ENCODE data around the gene SEPTIN1. TPM values are rescaled to one million over a fixed set of nuclear protein-coding genes. Genes with fewer than 3 reads are reported as not detected.

Gene SEPTIN1, protein sequence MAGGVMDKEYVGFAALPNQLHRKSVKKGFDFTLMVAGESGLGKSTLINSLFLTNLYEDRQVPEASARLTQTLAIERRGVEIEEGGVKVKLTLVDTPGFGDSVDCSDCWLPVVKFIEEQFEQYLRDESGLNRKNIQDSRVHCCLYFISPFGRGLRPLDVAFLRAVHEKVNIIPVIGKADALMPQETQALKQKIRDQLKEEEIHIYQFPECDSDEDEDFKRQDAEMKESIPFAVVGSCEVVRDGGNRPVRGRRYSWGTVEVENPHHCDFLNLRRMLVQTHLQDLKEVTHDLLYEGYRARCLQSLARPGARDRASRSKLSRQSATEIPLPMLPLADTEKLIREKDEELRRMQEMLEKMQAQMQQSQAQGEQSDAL
- 100 to 1,000 TPM; 162 to 163 TPM for total RNA-seq

- Mint-ChIP-seq H3K4me1 (peaks cover 41% of the 10 kb centered on the region), H3K36me3 (peaks cover 39% of the 10 kb centered on the region), H3K9me3 (no peaks in the 10 kb centered on the region), H3K27me3 (peaks cover 3% of the 10 kb centered on the region), H3K4me3 (peak within 1 kb of the TSS; percentile 92), H3K27ac (peak within 1 kb of the TSS; percentile 96)
- DNase-seq: peak; percentile 79
Observed at GRCh38 chr16:30382111-30382881, at the start of gene SEPTIN1. Gene SEPTIN1, minus strand, starts transcription at chr16:30382561. Its CDS starts 19 bp downstream, at chr16:30382542.

- H3K27ac Mint-ChIP-seq: no peak overlapping the region
- no peaks in the 10 kb centered on the region for H3K27me3 Mint-ChIP-seq
- H3K4me3 Mint-ChIP-seq: no peak overlapping the region
- peaks cover 27% of the 10 kb centered on the region for H3K36me3 Mint-ChIP-seq
- peaks cover 25% of the 10 kb centered on the region for H3K4me1 Mint-ChIP-seq
- DNase-seq: no peak
- no peaks in the 10 kb centered on the region for H3K9me3 Mint-ChIP-seq
Observed at GRCh38 chr16:30430428-30430970, 48.1 kb upstream of the SEPTIN1 start.

GRCh38 chr16:30429678-30430427, 47.5 kb upstream of the SEPTIN1 start, which contains the start of gene DCTPP1:
Gene DCTPP1, minus strand, starts transcription at chr16:30430030. Its CDS starts 50 bp downstream, at chr16:30429980.
- Mint-ChIP-seq H3K4me1 (peaks cover 24% of the 10 kb centered on the region), H3K27ac (no peak within 1 kb of the TSS), H3K9me3 (no peaks in the 10 kb centered on the region), H3K36me3 (peaks cover 28% of the 10 kb centered on the region), H3K4me3 (no peak within 1 kb of the TSS), H3K27me3 (no peaks in the 10 kb centered on the region)
- peak; percentile 95 for DNase-seq

GRCh38 chr16:30429418-30429677, 47.0 kb upstream of the SEPTIN1 start:
- H3K36me3 Mint-ChIP-seq: peaks cover 33% of the 10 kb centered on the region

GRCh38 chr16:30428055-30428454, 45.7 kb upstream of the SEPTIN1 start:
- Mint-ChIP-seq H3K27me3 (no peaks in the 10 kb centered on the region), H3K9me3 (no peaks in the 10 kb centered on the region), H3K36me3 (peaks cover 38% of the 10 kb centered on the region), H3K4me3 (no peak overlapping the region), H3K4me1 (peaks cover 20% of the 10 kb centered on the region), H3K27ac (no peak overlapping the region)
- no peak for DNase-seq

More at GRCh38 chr16:30429418-30429677, 47.0 kb upstream of the SEPTIN1 start:
- Mint-ChIP-seq H3K27ac (no peak overlapping the region), H3K4me1 (peaks cover 22% of the 10 kb centered on the region), H3K4me3 (no peak overlapping the region), H3K9me3 (no peaks in the 10 kb centered on the region), H3K27me3 (no peaks in the 10 kb centered on the region)
- no peak for DNase-seq

DNA sequence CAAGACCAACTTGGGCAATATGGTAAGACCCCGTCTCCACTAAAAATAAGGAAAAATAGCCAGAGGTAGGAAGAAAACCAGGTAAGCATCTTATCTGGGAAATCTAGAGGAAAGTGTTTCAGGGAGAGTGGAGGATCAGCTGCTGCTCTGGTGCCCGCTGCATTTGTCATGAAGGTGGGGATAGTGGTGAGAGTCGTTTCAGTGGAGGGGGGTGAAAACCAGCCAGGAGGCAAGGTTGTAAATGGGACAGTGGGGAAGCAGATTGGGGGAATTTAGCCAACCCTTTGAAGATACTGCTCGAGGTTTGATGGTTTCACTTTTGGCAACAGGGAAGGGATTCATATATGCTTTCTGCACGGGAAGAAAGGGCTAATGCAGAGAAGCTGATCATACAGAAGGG, 38.6 kb upstream of the SEPTIN1 start:
- Mint-ChIP-seq H3K9me3 (no peaks in the 10 kb centered on the region), H3K27me3 (no peaks in the 10 kb centered on the region), H3K36me3 (peaks cover 50% of the 10 kb centered on the region), H3K4me3 (no peak overlapping the region), H3K4me1 (peaks cover 32% of the 10 kb centered on the region), H3K27ac (no peak overlapping the region)
- no peak for DNase-seq

DNA sequence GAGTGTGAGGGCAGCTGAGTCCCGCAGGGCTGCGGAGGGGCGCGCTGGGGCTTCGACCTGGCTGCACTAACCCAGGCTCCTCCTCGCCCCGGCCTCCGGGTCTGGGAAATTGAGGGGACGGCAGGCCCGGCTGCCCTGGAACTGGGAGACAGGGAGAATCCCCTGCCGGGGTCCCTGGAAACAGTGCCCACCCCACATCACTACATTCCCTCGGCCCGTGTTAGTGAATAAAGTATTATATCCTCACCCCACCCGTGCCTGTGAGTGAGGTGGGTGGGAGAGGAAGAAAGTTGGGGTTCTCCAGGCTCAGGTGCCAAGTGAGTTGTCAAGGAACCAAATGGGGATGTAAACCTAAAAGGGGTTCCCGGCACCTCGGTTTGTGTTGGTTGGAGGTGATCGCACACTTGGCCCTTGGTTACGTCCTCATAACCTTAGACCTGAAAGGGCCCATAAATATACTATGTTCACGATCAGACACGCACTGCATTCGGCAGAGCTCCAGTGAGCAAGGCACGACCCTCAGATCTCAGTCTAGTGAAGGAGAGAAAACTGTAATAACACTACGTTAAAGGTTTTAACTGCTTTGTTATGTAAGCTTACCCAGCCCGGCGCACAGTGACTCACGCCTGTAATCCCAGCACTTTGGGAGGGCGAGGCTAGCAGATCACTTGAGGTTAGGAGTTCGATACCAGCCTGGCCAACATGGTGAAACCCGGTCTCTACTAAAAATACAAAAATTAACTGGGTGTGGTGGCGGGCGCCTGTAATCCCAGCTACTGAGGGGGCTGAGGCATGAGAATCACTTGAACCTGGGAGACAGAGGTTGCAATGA, 36.2 kb upstream of the SEPTIN1 start:
- H3K9me3 Mint-ChIP-seq: no peaks in the 10 kb centered on the region
- H3K27me3 Mint-ChIP-seq: no peaks in the 10 kb centered on the region
- no peak for DNase-seq
- H3K4me3 Mint-ChIP-seq: peak overlapping the region; percentile 69
- peaks cover 35% of the 10 kb centered on the region for H3K4me1 Mint-ChIP-seq
- H3K27ac Mint-ChIP-seq: peak overlapping the region; percentile 77
- H3K36me3 Mint-ChIP-seq: peaks cover 41% of the 10 kb centered on the region

DNA sequence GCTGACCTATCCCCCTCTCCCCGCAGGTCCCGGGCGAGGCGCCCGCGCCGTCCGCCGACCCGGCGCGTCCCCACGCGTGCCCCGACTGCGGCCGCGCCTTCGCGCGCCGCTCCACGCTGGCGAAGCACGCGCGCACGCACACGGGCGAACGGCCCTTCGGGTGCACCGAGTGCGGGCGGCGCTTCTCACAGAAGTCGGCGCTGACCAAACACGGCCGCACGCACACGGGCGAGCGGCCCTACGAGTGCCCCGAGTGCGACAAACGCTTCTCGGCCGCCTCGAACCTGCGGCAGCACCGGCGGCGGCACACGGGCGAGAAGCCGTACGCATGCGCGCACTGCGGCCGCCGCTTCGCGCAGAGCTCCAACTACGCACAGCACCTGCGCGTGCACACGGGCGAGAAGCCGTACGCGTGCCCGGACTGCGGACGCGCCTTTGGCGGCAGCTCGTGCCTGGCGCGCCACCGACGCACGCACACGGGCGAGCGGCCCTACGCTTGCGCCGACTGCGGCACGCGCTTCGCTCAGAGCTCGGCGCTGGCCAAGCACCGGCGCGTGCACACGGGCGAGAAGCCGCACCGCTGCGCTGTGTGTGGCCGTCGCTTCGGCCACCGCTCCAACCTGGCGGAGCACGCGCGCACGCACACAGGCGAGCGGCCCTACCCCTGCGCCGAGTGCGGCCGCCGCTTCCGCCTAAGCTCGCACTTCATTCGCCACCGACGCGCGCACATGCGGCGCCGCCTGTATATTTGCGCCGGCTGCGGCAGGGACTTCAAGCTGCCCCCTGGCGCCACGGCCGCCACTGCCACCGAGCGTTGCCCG, 35.4 kb upstream of the SEPTIN1 start:
- Mint-ChIP-seq H3K4me3 (peak overlapping the region; percentile 69), H3K27ac (no peak overlapping the region), H3K9me3 (no peaks in the 10 kb centered on the region), H3K27me3 (no peaks in the 10 kb centered on the region), H3K4me1 (peaks cover 35% of the 10 kb centered on the region), H3K36me3 (peaks cover 40% of the 10 kb centered on the region)
- peak; percentile 92 for DNase-seq

GRCh38 chr16:30416624-30417528, 34.5 kb upstream of the SEPTIN1 start:
- Mint-ChIP-seq H3K9me3 (no peaks in the 10 kb centered on the region), H3K4me1 (peaks cover 39% of the 10 kb centered on the region), H3K4me3 (peak overlapping the region; percentile 5)

DNA sequence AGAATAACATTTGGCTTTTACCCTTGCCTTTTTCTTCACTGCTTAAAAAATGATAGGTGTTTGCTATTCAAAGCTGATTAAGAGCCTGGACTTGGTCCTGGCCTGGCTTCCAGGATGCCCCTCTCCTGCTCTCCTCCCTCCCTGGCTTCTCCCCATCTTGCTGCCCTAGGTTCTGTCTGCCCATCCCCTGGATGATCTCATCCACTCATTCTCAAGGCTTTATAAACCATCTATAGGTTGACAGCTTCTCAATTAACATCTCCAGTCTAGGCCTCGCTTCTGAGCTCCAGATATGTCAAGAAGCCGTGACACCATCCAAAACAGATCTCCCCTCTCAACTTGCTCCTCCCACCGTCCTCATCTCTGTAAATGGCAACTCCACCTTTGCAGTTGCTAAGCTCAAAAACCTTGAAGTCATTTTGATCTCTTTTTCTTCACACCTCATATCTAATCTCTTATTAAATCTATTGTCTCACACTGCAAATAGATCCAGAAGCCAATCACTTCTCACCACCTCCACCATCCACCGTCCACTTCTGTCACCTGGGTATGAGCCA, 33.8 kb upstream of the SEPTIN1 start:
- no peak overlapping the region for H3K4me3 Mint-ChIP-seq
- H3K27ac Mint-ChIP-seq: peak overlapping the region; percentile 34

More at GRCh38 chr16:30416624-30417528, 34.5 kb upstream of the SEPTIN1 start:
- Mint-ChIP-seq H3K36me3 (peaks cover 39% of the 10 kb centered on the region), H3K27me3 (no peaks in the 10 kb centered on the region), H3K27ac (peak overlapping the region; percentile 12)
- no peak for DNase-seq

GRCh38 chr16:30414159-30414558, 31.8 kb upstream of the SEPTIN1 start:
- no peaks in the 10 kb centered on the region for H3K27me3 Mint-ChIP-seq
- peaks cover 44% of the 10 kb centered on the region for H3K4me1 Mint-ChIP-seq
- H3K36me3 Mint-ChIP-seq: peaks cover 29% of the 10 kb centered on the region

More for the DNA sequence above, 33.8 kb upstream of the SEPTIN1 start:
- H3K4me1 Mint-ChIP-seq: peaks cover 42% of the 10 kb centered on the region
- peaks cover 36% of the 10 kb centered on the region for H3K36me3 Mint-ChIP-seq
- H3K27me3 Mint-ChIP-seq: no peaks in the 10 kb centered on the region
- DNase-seq: no peak
- H3K9me3 Mint-ChIP-seq: no peaks in the 10 kb centered on the region

GRCh38 chr16:30413112-30413806, 30.9 kb upstream of the SEPTIN1 start:
- Mint-ChIP-seq H3K4me3 (no peak overlapping the region), H3K27me3 (no peaks in the 10 kb centered on the region), H3K4me1 (peaks cover 43% of the 10 kb centered on the region), H3K9me3 (no peaks in the 10 kb centered on the region), H3K27ac (no peak overlapping the region), H3K36me3 (peaks cover 21% of the 10 kb centered on the region)
- DNase-seq: no peak

More at GRCh38 chr16:30414159-30414558, 31.8 kb upstream of the SEPTIN1 start:
- no peak for DNase-seq
- Mint-ChIP-seq H3K4me3 (no peak overlapping the region), H3K27ac (no peak overlapping the region), H3K9me3 (no peaks in the 10 kb centered on the region)
